H54 (cell line): ENCODE data around the gene PIK3CD.

Source experiments
- DNase-seq: peaks from one replicate; pipeline ENCODE4 v3.0.0; 2011; ENCODE audit warnings: low spot score, mixed read lengths; ENCODE audit not compliant: insufficient read length
- FAIRE-seq: peaks from 3 replicates; lab custom pipeline; 2011; peaks lifted over from hg19 to GRCh38; lab: Jason Lieb, UNC
- POLR2A ChIP-seq: IDR thresholded peaks from 2 replicates; pipeline ENCODE4 v1.6.1; 2011; ENCODE audit warnings: low read depth, mild to moderate bottlenecking, low read length

Gene PIK3CD

DNA sequence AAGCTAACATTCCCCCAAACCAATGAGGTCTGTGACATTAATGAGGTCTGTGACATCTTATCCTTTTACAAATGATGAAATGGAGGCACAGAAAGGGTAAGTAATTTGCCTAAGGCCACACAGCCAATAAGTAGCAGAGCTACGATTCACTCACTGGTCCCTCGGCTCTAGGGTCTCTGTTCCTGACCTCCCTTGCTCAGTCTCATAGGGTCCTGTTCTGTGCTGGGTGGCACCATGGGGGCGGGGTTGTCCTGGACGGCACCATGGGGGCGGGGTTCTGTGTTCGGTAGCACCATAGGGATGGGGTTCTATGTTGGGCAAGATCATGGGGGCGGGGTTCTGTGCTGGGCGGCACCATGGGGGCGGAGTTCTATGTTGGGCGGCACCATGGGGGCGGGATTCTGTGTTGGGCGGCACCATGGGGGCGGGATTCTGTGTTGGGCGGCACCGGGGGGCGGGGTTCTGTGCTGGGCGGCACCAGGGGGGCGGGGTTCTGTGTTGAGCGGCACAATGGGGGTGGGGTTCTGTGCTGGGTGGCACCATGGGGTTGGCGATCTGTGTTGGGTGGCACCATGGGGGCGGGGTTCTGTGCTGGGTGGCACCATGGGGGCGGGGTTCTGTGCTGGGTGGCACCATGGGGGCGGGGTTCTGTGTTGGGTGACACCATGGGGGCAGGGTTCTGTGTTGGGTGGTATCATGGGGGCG lies 116.6 kb downstream of the PIK3CD start:
- FAIRE-seq (peak; percentile 38), DNase-seq (no peak)
- TF ChIP-seq POLR2A, result no peak

DNA sequence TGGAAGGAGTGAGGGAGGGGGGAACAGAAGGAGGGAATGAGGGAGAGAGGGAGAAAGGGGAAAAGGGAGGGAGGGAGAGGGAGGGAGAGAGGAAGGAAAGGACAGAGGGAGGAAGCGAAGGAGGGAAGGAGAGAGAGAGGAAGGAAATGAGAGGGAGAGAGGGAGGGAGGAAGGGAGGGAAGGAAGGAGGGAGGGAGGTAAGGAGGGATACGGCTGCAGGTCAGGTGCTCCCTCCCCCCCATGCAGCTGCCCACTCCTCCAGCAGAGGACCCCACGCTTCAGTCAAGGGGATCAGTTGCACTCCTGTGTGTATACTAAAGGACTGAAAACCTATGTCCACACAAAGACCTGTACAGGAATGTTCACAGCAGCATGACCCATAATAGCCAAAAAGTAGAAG lies 117.5 kb downstream of the PIK3CD start:
- DNase-seq, result no peak
- no peak for TF ChIP-seq POLR2A
- no peak for FAIRE-seq

DNA sequence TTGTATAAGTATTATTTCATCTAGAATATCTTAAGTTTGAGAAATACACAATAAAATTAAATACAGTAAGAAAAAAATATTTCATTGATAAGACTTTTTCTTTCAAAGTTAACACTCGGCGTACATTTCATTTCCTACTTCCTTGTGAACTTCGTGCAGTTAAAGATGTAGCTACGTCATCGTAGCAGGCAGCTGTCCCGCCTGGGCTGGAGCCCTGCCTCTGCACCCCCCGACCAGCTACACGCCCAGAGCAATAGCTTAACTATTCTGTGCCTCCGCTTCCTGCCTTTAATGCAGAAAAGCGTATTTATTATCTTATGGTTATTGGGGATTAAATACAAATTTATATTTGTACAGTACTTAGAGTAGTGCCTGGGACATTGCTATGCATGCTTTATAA lies 118.8 kb downstream of the PIK3CD start:
- no peak for TF ChIP-seq POLR2A
- FAIRE-seq (no peak), DNase-seq (no peak)

DNA sequence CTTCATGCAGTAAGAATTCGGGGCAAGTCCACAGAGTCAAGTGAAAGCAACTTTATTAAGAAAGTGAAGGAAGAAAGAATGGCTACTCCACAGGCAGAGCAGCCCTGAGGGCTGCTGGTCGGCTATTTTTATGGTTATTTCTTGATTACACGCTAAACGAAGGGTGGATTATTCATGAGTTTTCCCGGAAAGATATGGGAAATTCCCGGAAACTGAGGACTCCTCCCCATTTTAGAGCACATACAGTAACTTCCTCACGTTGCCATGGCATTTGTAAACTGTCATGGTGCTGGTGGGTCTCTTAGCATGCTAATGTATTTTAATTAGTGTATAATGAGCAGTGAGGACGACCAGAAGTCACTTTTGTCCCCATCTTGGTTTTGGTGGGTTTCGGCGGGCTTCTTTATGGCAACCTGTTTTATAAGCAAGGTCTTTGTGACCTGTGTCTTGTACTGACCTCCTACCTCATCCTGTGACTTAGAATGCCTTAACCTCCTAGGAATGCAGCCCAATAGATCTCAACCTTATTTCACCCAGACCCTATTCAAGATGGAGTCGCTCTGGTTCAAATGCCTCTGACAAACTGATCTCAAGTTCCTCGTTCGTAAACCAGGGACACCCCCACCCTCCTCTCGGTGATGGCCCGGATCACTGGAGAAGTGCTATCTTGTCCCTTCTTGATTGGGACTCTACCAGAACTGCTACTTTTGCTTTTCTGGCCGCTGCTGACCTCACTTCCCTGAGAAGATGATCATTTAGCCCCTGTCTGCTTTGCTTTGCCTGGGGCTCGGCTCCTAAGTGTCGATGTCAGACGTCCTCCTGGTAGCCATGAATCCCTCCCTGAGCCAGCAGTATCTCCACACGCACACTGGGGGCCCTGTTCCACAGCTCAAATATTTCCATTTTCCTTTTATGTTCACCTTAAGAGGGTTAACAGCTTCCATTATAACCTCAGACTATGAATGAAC lies 123.5 kb downstream of the PIK3CD start:
- DNase-seq (no peak), FAIRE-seq (no peak)
- no peak for TF ChIP-seq POLR2A

DNA sequence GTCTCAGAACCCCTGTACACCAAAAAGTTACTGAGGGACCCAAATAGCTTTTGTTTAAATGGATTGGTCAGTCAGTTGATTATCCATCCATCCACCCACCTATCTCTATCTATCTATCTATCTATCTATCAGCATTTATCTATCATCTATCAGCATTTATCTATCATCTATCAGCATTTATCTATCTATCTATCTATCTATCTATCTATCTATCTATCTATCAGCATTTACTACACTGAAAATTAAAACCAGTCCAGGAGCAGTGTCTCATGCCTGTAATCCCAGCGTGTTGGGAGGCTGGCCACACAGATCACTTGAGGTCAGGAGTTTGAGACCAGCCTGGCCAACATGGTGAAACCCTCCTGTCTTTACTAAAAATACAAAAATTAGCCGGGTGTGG lies 125.2 kb downstream of the PIK3CD start:
- DNase-seq (no peak), FAIRE-seq (no peak)
- no peak for TF ChIP-seq POLR2A
